ENCODE data around the gene DOK6.

GRCh38 chr18:69538849-69539248 is 138.2 kb downstream of the DOK6 start:
- TF ChIP-seq EZH2phosphoT487 (IDR thresholded peaks at IDR 0.05; ENCODE audit: borderline replicate concordance, low read length) (no peak), CTCF (conservative IDR thresholded peaks at IDR 0.05; ENCODE audit: low read depth, low read length) (no peak), EZH2 (IDR thresholded peaks at IDR 0.05; ENCODE audit: low read length, unreplicated experiment) (no peak)
